Measurements from ENCODE around the gene UQCRH. TPM values are rescaled to one million over a fixed set of nuclear protein-coding genes. Genes with fewer than 3 reads are reported as not detected.

UQCRH gene
- total RNA-seq, 2 experiments from 2014 or later: 266 to 274 TPM

Other genes with a start within 250 kb of the UQCRH start
- 1 to 10 TPM; 5.0 to 5.2 TPM for gene PIK3R3, start 171.1 kb upstream of the UQCRH start, total RNA-seq
- not detected for gene TSPAN1, start 128.6 kb upstream of the UQCRH start, total RNA-seq
- not detected for gene P3R3URF, start 127.2 kb upstream of the UQCRH start, total RNA-seq
- gene POMGNT1, start 105.3 kb upstream of the UQCRH start, total RNA-seq: 10 to 100 TPM; 27.4 to 28.5 TPM
- under 1 TPM; 0.15 to 0.20 TPM for gene LURAP1, start 100.4 kb upstream of the UQCRH start, total RNA-seq
- gene RAD54L, start 55.9 kb upstream of the UQCRH start, total RNA-seq: 10 to 100 TPM; 43.9 to 44.0 TPM
- gene LRRC41, start 82 bp upstream of the UQCRH start, total RNA-seq: 10 to 100 TPM; 40.3 to 41.7 TPM
- gene NSUN4, start 37.1 kb downstream of the UQCRH start, total RNA-seq: 10 to 100 TPM; 21.0 to 21.4 TPM
- 1 to 10 TPM; 4.0 to 4.3 TPM for gene FAAH, start 90.6 kb downstream of the UQCRH start, total RNA-seq
- gene DMBX1, start 186.1 kb downstream of the UQCRH start, total RNA-seq: under 1 TPM; 0.30 to 0.38 TPM
- gene KNCN, start 247.9 kb downstream of the UQCRH start, total RNA-seq: not detected